GM21786 (cell line): ENCODE results near the gene BEST1.
"Not testable (repeated sequence)": the region's sequence is repeated elsewhere in the genome, so short reads cannot be mapped to it uniquely, and the experiment has no call there.

ENCODE experiments used
- ATAC-seq: cut with Tn5 transposase; IDR thresholded peaks from one replicate; pipeline ENCODE4 v1.9.1; 2021; ENCODE audit not compliant: unreplicated experiment

The BEST1 gene

DNA sequence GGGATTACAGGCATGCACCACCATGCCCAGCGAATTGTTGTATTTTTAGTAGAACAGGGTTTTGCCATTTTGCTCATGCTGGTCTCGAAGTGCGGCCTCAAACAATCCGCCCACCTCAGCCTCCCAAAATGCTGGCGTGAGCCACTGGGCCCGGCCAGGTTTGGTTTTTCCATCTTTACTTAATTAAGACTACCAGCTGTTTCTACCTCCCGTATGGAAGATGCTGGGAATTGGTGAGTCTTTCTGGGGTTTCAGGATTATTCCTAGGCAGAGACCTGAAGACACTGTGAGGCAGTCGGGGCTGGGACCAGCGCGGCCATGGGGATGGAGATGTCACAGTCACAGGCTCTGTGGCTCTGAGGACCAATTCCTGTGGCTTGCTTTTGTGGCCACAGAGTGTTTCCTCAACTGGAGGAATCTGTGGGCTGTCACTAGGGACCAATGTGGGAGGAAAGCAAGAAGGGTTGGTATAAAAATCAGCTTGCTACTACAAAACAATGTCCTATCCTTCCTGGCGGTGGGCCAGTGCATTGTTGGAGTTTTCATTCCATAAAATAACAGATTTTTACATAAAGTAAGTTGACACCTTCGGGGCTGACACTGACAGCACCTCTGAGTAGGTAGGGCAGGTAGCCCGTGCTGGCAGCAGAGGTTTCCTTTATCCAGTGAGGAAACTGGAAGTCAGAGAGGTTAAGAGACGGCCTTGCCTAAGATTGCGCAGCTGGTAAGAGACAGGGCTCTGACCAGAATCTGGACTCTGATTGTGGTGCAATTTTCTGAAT, 25.7 kb downstream of the BEST1 start:
- ATAC-seq: no peak

GRCh38 chr11:61976420-61976800, 26.3 kb downstream of the BEST1 start:
- no peak for ATAC-seq

DNA sequence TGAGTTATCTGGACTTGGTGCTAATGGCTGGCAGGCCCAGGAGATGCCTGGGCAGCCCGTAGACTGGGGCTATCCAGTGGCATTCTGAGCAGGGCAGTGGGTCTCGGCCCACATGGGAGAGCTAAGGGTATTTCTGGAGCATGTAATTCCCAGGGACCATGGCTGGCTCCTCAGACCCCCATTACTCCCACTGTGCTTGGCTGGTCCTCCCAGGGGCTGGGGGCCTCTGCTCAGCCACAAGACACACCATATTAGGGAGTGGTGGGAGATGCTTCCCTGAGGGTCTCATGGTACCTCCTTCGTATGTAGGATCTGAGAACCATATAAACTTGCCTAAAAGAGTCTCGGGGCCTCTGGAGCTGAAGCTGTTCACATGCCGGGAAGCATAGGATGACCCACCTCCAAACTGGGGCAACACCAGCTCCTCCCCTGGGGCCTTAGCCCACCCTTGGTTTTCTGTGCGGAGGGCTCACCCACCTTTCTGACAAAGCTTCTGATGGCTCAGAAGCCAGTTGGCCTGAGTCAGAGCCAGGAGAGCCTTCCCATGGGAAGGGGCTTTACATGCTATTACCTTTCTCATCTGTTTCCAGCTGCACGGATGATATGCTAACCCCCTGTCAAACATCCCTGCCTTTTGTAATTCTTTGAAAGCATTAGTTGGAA, 26.8 kb downstream of the BEST1 start:
- ATAC-seq: no peak

- no peak for ATAC-seq
These were observed 28.8 kb downstream of the BEST1 start for GRCh38 chr11:61978703-61979661.

- ATAC-seq: no peak
These were observed 30.8 kb downstream of the BEST1 start for GRCh38 chr11:61980783-61981541.

GRCh38 chr11:61983419-61983818, 33.3 kb downstream of the BEST1 start:
- ATAC-seq: no peak

- no peak for ATAC-seq
These were observed 35.7 kb downstream of the BEST1 start for GRCh38 chr11:61985869-61986268.

- no peak for ATAC-seq
These were observed 44.8 kb downstream of the BEST1 start for GRCh38 chr11:61994981-61995380.

GRCh38 chr11:61996933-61997332, 46.8 kb downstream of the BEST1 start:
- ATAC-seq: no peak

DNA sequence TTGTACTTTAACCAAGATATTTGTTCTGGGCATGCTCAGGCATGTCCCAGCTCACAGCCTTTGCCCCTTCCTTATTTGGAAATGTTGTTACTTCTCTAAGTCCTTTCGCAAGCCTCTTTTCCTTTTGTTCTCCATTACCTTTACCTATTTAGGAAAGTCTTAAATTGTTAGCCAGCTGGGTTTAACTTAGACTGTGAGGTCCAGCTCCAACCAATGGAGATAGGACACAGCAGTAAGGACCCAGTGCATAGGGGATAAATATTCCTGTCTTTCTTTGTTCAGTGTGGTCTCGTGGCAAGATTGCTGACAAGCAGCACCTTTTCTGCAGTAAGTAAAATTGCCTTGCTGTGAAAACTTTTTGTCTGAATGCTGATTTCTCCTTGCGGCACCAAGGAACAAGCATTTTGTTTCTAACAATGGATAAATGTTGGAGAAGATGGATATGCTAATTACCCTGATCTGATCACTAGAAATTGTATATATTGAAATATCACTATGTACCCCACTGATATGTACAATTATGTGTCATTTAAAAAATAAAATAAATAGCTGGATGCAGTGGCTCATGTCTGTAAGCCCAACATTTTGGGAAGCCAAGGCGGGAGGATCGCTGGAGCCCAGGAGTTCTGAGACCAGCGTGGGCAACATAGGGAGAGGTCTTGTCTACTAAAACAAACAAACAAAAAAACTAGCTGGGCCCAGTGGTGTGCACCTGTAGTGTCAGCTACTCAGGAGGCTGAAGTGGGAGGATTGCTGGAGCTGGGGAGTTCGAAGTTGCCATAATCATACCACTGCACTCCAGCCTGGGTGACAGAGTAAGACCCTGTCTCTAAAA, 49.2 kb downstream of the BEST1 start:
- ATAC-seq: no peak

DNA sequence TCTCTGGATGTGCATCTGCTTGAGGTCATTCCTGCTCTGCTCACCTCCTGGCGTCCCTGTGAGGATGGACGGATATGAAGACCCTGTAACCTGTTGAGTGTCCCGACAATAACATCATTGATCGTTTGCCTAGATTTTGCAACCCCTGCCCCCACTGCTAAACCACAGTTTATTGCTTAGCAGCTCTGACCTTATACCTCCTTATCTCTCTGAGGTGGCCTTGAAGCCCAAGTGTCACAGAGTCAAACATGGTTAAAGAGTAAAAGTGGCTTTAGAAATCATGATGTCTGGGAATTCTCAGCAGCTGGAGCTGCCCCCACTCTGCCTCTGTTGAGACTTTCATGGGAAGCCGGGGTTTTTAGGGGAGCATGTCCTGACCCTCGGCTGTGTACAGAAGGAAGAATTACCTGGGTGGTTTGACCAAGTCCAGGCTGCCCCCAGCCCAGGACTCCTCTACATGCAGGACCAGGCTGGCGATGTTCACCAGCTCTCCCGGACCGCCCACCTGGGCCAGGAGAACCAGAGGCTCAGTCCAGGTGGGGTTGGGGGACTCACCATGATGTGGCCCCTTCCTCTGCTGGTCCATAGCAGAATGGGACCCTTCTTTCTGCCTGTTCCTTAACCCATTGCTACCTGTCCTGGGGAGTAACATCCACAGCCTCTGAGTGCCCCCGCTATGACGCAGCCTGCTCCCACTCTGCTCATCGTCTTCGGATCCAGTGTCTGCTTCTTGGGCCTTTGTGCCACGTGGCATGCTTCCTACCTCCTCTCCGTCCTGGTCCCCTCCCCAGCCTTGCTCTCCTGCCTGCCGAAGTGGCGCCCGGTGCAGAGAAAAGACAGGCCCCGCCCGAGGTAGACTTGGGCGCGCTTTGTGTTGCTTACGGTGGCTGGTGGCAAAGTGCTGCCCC, 50.6 kb downstream of the BEST1 start:
- no peak for ATAC-seq

- no peak for ATAC-seq
These were observed 51.5 kb downstream of the BEST1 start for GRCh38 chr11:62001450-62002191.

DNA sequence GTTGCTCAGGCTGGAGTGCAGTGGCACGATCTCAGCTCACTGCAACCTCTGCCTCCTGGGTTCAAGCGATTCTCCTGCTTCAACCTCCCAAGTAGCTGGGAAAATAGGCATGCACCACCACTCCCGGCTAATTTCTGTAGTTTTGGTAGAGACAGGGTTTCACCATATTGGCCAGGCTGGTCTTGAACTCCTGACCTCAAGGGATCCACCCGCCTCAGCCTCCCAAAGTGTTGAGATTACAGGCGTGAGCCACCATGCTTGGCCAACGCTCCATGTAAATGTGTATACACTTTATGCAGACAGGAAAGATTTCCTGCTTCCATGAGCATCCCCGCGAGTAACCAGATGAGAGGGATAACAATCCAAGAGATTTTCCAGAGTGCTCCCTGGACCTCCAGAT, 52.1 kb downstream of the BEST1 start:
- ATAC-seq: not testable (repeated sequence)

DNA sequence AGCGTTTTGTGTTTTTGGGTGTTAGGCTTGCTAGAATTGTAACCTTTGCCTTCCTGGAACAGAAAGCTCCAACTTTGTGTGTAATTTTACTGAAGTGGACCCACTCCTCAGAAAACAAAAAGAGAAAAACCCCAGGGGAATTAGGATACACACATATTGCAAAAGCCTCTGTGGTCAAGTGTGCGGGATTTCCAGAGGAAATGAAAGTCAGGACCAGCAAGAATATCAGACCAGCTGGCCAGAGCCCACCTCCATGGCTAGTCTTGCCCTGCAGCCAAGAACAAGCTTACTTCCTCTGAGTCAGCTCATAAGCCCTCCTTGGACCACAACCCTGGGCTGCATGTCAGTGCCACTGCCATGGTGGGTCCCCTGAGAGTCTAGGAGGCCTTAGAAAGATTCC, 54.3 kb downstream of the BEST1 start:
- peak; percentile 58 for ATAC-seq

DNA sequence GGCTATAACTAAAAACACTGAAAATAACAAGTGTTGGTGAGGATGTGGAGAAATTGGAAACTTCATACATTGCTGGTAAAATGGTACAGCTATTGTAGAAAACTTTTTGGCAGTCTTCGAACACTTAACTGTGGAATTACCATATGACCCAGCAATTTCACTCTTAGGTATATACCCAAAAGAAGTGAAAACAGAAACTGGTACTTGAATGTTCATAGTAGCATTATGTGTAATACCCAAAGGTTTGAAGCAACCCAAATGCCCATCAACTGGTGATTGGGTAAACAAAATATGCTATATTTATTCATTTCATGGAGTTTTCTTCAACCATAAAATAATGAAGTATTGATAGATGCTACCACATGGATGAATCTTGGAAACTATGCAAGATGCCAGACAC, 58.0 kb downstream of the BEST1 start:
- ATAC-seq: no peak

DNA sequence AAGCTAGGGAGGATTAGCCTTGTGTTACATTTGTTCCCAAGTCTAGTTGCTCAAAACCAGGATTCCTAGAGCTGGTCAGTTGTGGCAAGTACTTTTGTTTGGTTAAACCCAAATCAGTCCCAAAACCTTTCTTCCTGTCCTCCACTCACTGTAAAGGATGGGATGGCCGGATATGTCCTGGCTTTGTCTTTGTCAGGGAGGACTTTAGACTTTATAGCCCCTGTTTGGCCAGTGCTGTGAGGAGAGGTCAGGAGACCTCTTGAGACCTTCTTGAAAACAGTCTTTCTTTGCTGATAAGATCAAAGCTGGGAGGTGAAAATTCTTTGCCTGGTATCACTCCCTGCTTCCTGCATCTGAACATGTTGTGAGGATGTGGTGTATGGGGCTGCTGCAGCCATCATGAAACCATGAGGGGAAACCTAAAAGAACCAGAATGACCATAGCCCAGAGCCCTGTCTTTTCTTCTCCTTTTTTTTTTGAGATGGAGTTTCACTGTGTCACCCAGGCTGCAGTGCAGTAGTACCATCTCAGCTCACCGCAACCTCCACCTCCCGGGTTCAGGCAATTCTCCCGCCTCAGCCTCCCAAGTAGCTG, 60.9 kb downstream of the BEST1 start:
- ATAC-seq: no peak

- no peak for ATAC-seq
These were observed 61.7 kb downstream of the BEST1 start for GRCh38 chr11:62011881-62012280.

GRCh38 chr11:62012451-62012831, 62.3 kb downstream of the BEST1 start:
- ATAC-seq: no peak
